22Rv1 (cell line): ENCODE data around the gene MGAT5B.

Source experiments
- H3K27ac ChIP-seq: fragments of 450-650 bp; 2 replicates; pipeline ENCODE4 v1.5.1; 2017
- CTCF ChIP-seq: fragments of 450-650 bp; IDR thresholded peaks from 2 replicates; pipeline ENCODE4 v1.5.1; 2017; ENCODE audit warnings: mild to moderate bottlenecking
- ZFX ChIP-seq: fragments of 450-650 bp; IDR thresholded peaks from 2 replicates; pipeline ENCODE4 v1.6.1; 2017; ENCODE audit warnings: antibody characterized with exemption, borderline replicate concordance

Gene MGAT5B

GRCh38 chr17:76946111-76946771 lies 78.0 kb downstream of the MGAT5B start:
- H3K27ac ChIP-seq = no peak overlapping the region
- no peak for TF ChIP-seq ZFX
- TF ChIP-seq CTCF = no peak

GRCh38 chr17:76946772-76947135 lies 78.5 kb downstream of the MGAT5B start:
- no peak overlapping the region for H3K27ac ChIP-seq
- no peak for TF ChIP-seq CTCF
- TF ChIP-seq ZFX = no peak

- H3K27ac ChIP-seq = no peak overlapping the region
- no peak for TF ChIP-seq CTCF
- no peak for TF ChIP-seq ZFX
Measured at GRCh38 chr17:76947309-76947708, 79.1 kb downstream of the MGAT5B start.

- TF ChIP-seq ZFX (no peak), CTCF (no peak)
- H3K27ac ChIP-seq = no peak overlapping the region
Measured at GRCh38 chr17:76947771-76948170, 79.6 kb downstream of the MGAT5B start.

GRCh38 chr17:76948301-76948700 lies 80.1 kb downstream of the MGAT5B start:
- H3K27ac ChIP-seq = no peak overlapping the region
- TF ChIP-seq ZFX (no peak), CTCF (no peak)

- no peak overlapping the region for H3K27ac ChIP-seq
- TF ChIP-seq CTCF (no peak), ZFX (no peak)
Measured at GRCh38 chr17:76948726-76949342, 80.6 kb downstream of the MGAT5B start.

GRCh38 chr17:76949913-76950695 lies 81.9 kb downstream of the MGAT5B start:
- no peak overlapping the region for H3K27ac ChIP-seq

More at GRCh38 chr17:76949913-76950695, 81.9 kb downstream of the MGAT5B start:
- TF ChIP-seq ZFX = no peak
- TF ChIP-seq CTCF = no peak
